ENCODE results near the gene NFIA.

Gene NFIA

GRCh38 chr1:61226791-61227567 is 144.6 kb downstream of the NFIA start:
- peak; percentile 42 for DNase-seq

GRCh38 chr1:61227857-61228550 is 145.6 kb downstream of the NFIA start:
- DNase-seq: no peak

- DNase-seq: no peak
These were observed 148.2 kb downstream of the NFIA start for GRCh38 chr1:61230523-61230922.

GRCh38 chr1:61231795-61232194 is 149.4 kb downstream of the NFIA start:
- no peak for DNase-seq

- DNase-seq: no peak
These were observed 150.8 kb downstream of the NFIA start for GRCh38 chr1:61233121-61233660.

- DNase-seq: no peak
These were observed 152.2 kb downstream of the NFIA start for GRCh38 chr1:61234587-61234919.

- no peak for DNase-seq
These were observed 154.8 kb downstream of the NFIA start for GRCh38 chr1:61237147-61237546.

- DNase-seq: no peak
These were observed 155.4 kb downstream of the NFIA start for GRCh38 chr1:61237659-61238358.

- no peak for DNase-seq
These were observed 156.0 kb downstream of the NFIA start for GRCh38 chr1:61238359-61238665.

GRCh38 chr1:61240878-61241277 is 158.5 kb downstream of the NFIA start:
- no peak for DNase-seq

- DNase-seq: no peak
These were observed 159.1 kb downstream of the NFIA start for GRCh38 chr1:61241411-61241838.

GRCh38 chr1:61241973-61242381 is 159.6 kb downstream of the NFIA start:
- no peak for DNase-seq

GRCh38 chr1:61244114-61244513 is 161.8 kb downstream of the NFIA start:
- DNase-seq: no peak

- DNase-seq: no peak
These were observed 163.5 kb downstream of the NFIA start for GRCh38 chr1:61245696-61246400.

GRCh38 chr1:61247051-61247825 is 164.9 kb downstream of the NFIA start:
- no peak for DNase-seq

- no peak for DNase-seq
These were observed 165.8 kb downstream of the NFIA start for GRCh38 chr1:61247881-61248752.

GRCh38 chr1:61250933-61251332 is 168.6 kb downstream of the NFIA start:
- DNase-seq: no peak

- DNase-seq: no peak
These were observed 170.8 kb downstream of the NFIA start for GRCh38 chr1:61253059-61253735.

GRCh38 chr1:61253912-61254633 is 171.7 kb downstream of the NFIA start:
- no peak for DNase-seq
